ENCODE measurements around the gene HSF2BP.
"Not testable (repeated sequence)": the region's sequence is repeated elsewhere in the genome, so short reads cannot be mapped to it uniquely, and the experiment has no call there.

Gene HSF2BP

GRCh38 chr21:43658769-43659135 is 536 bp downstream of the HSF2BP start:
- Histone ChIP-seq H3K4me2 (peak overlapping the region; percentile 43 to 94 (median 88)), H3K9ac (peak overlapping the region; percentile 81 to 98 (median 89); a peak in 20 of 22 replicates), H3K27ac (peak overlapping the region; percentile 60 to 95 (median 87); a peak in 20 of 22 replicates), H3K36me3 (peaks cover 8 to 29% (median 28%) of the 10 kb centered on the region in 11 experiments; a peak in 21 of 22 replicates), H4K20me1 (peaks cover 5 to 33% (median 28%) of the 10 kb centered on the region in 11 experiments; a peak in 20 of 22 replicates), H3K4me3 (peak overlapping the region in 7 of 10 experiments; percentile 88 to 97 (median 93); a peak in 8 of 20 replicates), H3K9me3 (replicated peaks in 1 of 11) (no peaks in the 10 kb centered on the region; a peak in 2 of 22 replicates), H3K27me3 (no peaks in the 10 kb centered on the region), H3K4me1 (peaks cover 39 to 48% (median 45%) of the 10 kb centered on the region in 10 experiments)
- no peak for TF ChIP-seq Cebpa-rat (IDR thresholded peaks at IDR 0.05)

DNA sequence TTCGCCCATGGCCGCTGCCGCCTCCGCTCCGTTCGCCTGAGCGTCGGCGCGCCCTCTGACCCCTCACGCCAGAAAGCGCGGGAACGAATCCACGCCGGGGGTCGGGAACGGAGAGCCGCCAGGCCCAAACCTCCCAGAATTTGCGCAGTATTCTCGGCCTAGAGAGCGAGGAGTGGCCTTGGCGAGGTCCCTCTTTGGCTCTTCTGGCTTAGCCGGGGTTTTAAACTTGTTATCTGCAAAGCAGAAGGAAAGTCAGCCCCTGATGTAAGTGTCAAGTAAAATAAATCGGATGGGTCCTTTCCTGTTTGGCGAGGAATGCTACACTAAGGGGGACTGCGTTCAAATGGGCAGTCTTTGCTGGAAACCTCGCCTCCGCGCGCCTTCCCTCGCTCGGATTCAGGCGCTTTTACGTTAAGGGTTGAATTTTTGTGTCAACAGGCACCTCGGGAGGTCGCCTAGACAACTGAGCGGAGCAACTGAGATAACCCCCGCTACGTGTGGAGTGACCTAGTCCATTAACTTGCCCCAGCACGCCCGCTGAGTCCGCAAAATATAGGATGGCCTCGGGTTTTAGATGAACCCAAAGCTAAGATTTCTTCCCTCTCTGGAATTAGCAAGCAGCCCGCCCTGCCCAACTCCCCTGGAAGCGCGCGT is 1.1 kb downstream of the HSF2BP start:
- H3K27me3 ChIP-seq = no peaks in the 10 kb centered on the region
- TF ChIP-seq Cebpa-rat (IDR thresholded peaks at IDR 0.05) = no peak
- peak overlapping the region in 2 of 11 experiments; percentile 25 to 95; a peak in 2 of 22 replicates for H3K9ac ChIP-seq

GRCh38 chr21:43657355-43658087 is 1.8 kb downstream of the HSF2BP start:
- Histone ChIP-seq H3K4me3 (no peak overlapping the region; a peak in 1 of 20 replicates), H3K4me1 (peaks cover 39 to 51% (median 48%) of the 10 kb centered on the region in 10 experiments), H3K4me2 (peak overlapping the region; percentile 52 to 92 (median 82)), H3K27me3 (no peaks in the 10 kb centered on the region), H3K9ac (peak overlapping the region in 1 of 11 experiments; percentile 25; a peak in 2 of 22 replicates), H3K27ac (peak overlapping the region in 4 of 11 experiments; percentile 1 to 39 (median 14); a peak in 1 of 22 replicates), H4K20me1 (peaks cover 5 to 21% (median 19%) of the 10 kb centered on the region in 11 experiments; a peak in 20 of 22 replicates), H3K36me3 (peaks cover 1 to 17% (median 15%) of the 10 kb centered on the region in 11 experiments; a peak in 21 of 22 replicates), H3K9me3 (replicated peaks in 1 of 11) (no peaks in the 10 kb centered on the region; a peak in 1 of 22 replicates)
- no peak for TF ChIP-seq Cebpa-rat (IDR thresholded peaks at IDR 0.05)

More for the DNA sequence above, 1.1 kb downstream of the HSF2BP start:
- Histone ChIP-seq H3K4me1 (peaks cover 39 to 48% (median 45%) of the 10 kb centered on the region in 10 experiments), H3K4me3 (no peak overlapping the region; a peak in 1 of 20 replicates), H3K36me3 (peaks cover 5 to 24% (median 22%) of the 10 kb centered on the region in 11 experiments; a peak in 21 of 22 replicates), H3K9me3 (replicated peaks in 1 of 11) (no peaks in the 10 kb centered on the region; a peak in 1 of 22 replicates), H4K20me1 (peaks cover 5 to 28% (median 24%) of the 10 kb centered on the region in 11 experiments; a peak in 20 of 22 replicates), H3K4me2 (peak overlapping the region; percentile 62 to 94 (median 88)), H3K27ac (peak overlapping the region in 7 of 11 experiments; percentile 84 to 95 (median 89); a peak in 14 of 22 replicates)

- Histone ChIP-seq H3K9me3 (replicated peaks in 1 of 11) (no peaks in the 10 kb centered on the region; a peak in 1 of 22 replicates), H3K27ac (no peak overlapping the region), H3K4me3 (no peak overlapping the region), H3K4me1 (peaks cover 22 to 38% (median 36%) of the 10 kb centered on the region in 10 experiments), H3K9ac (no peak overlapping the region), H4K20me1 (no peaks in the 10 kb centered on the region), H3K36me3 (no peaks in the 10 kb centered on the region), H3K4me2 (no peak overlapping the region), H3K27me3 (no peaks in the 10 kb centered on the region)
- no peak for TF ChIP-seq Cebpa-rat (IDR thresholded peaks at IDR 0.05)
These were observed 4.3 kb downstream of the HSF2BP start for GRCh38 chr21:43654806-43655489.

GRCh38 chr21:43653626-43654025 is 5.7 kb downstream of the HSF2BP start:
- no peak for TF ChIP-seq Cebpa-rat (IDR thresholded peaks at IDR 0.05)
- Histone ChIP-seq H3K27me3 (no peaks in the 10 kb centered on the region), H3K9me3 (replicated peaks in 1 of 11) (no peaks in the 10 kb centered on the region; a peak in 1 of 22 replicates), H3K36me3 (no peaks in the 10 kb centered on the region), H3K4me1 (peaks cover 16 to 32% (median 30%) of the 10 kb centered on the region in 10 experiments), H3K9ac (no peak overlapping the region), H3K4me2 (no peak overlapping the region), H3K27ac (no peak overlapping the region), H3K4me3 (no peak overlapping the region), H4K20me1 (no peaks in the 10 kb centered on the region)

- Histone ChIP-seq H3K36me3 (no peaks in the 10 kb centered on the region), H3K27ac (no peak overlapping the region), H3K27me3 (no peaks in the 10 kb centered on the region), H3K4me3 (no peak overlapping the region), H3K9me3 (replicated peaks in 1 of 11) (no peaks in the 10 kb centered on the region), H4K20me1 (no peaks in the 10 kb centered on the region), H3K4me1 (peaks cover 6 to 22% (median 20%) of the 10 kb centered on the region in 10 experiments), H3K4me2 (peak overlapping the region in 8 of 11 experiments; percentile 13 to 52 (median 36); a peak in 15 of 22 replicates), H3K9ac (no peak overlapping the region)
- no peak for TF ChIP-seq Cebpa-rat (IDR thresholded peaks at IDR 0.05)
These were observed 6.7 kb downstream of the HSF2BP start for GRCh38 chr21:43652616-43653015.

DNA sequence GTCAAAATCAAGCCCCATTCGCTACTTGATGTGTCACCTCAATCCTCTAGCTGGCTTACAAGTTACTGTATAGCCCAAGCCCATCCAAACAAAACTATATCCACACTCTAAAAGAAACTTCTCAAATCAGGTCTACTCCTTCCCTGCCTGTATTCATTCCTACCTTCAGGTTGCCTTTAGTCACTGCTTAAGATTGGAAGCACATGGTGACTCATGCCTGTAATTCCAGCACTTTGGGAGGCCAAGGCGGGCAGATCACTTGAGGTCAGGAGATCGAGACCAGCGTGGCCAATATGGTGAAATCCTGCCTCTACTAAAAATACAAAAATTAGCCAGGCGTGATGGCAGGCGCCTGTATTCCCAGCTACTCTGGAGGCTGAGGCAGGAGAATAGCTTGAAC is 7.4 kb downstream of the HSF2BP start:
- H3K9ac ChIP-seq; H3K27ac ChIP-seq; H3K9me3 ChIP-seq (replicated peaks in 1 of 11); H4K20me1 ChIP-seq; H3K36me3 ChIP-seq; H3K4me3 ChIP-seq; H3K27me3 ChIP-seq: not testable (repeated sequence)
- H3K4me1 ChIP-seq = peaks cover 0 to 18% (median 13%) of the 10 kb centered on the region in 10 experiments; a peak in 14 of 20 replicates
- peak overlapping the region in 8 of 11 experiments; percentile 13 to 52 (median 36); a peak in 15 of 22 replicates for H3K4me2 ChIP-seq

DNA sequence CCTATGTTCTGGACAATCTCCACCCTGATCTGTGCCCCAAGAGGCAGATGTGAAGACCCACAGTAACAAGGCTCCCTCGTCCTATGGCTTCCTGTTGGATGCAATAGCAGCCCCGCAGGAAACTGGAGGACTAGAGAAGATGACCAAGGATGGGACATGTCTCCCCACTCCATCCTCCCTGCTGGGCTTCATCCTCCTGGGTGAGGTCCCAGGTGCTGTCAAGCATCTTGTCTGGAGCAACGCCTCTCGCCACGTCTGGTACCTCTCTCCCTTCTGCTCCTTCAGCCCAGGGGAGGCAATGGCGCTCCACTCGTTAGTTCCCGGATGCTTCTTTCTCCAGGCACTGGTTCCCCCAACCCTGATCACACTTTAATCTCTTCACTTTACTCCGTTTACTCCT is 11.1 kb downstream of the HSF2BP start:
- Histone ChIP-seq H3K4me2 (no peak overlapping the region), H3K4me1 (peaks cover 22 to 43% (median 32%) of the 10 kb centered on the region in 10 experiments), H4K20me1 (no peaks in the 10 kb centered on the region), H3K36me3 (no peaks in the 10 kb centered on the region), H3K9me3 (replicated peaks in 1 of 11) (no peaks in the 10 kb centered on the region), H3K9ac (peak overlapping the region in 3 of 11 experiments; percentile 7 to 34 (median 30); a peak in 1 of 22 replicates), H3K27ac (no peak overlapping the region), H3K4me3 (no peak overlapping the region), H3K27me3 (no peaks in the 10 kb centered on the region)
- TF ChIP-seq Cebpa-rat (IDR thresholded peaks at IDR 0.05) = no peak

Data from BLaER1 treated with 17β-estradiol and CSF1 and Interleukin-3, amounts not matched to agents 10 nM and 100 nM (cell line).